Measurements from ENCODE around the gene KANSL1. TPM values are rescaled to one million over a fixed set of nuclear protein-coding genes. Genes with fewer than 3 reads are reported as not detected.

The KANSL1 gene
- total RNA-seq, 1 experiment from 2014 or later = 72.7 TPM

DNA sequence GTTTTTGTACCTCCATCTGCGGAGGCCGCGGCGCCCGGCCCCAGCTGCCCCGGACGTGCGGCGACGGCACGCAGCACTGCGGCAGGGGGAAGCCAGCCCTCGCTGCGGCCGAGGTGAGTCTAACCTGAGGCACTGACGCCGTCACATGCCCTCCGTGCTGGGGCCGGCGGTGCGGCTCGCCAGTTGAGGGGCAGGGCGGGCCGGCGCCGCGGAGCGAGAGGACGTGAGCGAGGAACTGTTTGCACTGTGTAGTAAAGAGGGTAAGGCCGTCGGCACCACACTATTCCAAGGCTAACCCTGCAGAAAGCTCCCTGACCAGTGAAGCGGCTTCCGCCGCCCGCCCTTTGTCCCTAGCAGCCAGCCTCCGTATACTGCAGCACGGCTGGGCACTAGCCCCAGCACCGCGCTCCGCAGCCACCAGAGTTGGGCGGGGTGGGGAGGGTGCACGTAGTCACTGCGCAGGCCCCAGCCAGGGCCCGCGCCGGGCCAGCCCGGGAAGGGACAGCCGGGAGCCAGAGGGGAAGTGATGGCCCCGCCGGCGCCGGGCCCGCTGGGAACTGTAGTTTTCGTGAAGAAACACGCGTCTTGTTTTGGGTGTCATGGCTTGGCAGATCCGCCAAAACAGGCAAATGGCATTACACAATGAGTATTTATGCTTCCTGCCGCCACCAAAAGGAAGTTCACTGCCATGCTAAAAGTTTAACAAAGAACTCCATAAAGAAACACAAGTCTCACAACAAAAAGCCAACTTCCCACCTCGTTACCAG lies 580 bp upstream of the KANSL1 start (continued):
- TF ChIP-seq, protein P1, sequence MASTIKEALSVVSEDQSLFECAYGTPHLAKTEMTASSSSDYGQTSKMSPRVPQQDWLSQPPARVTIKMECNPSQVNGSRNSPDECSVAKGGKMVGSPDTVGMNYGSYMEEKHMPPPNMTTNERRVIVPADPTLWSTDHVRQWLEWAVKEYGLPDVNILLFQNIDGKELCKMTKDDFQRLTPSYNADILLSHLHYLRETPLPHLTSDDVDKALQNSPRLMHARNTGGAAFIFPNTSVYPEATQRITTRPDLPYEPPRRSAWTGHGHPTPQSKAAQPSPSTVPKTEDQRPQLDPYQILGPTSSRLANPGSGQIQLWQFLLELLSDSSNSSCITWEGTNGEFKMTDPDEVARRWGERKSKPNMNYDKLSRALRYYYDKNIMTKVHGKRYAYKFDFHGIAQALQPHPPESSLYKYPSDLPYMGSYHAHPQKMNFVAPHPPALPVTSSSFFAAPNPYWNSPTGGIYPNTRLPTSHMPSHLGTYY (CRISPR knock-in tag; IDR thresholded peaks at IDR 0.05) = no peak
- TF ChIP-seq, protein P2, sequence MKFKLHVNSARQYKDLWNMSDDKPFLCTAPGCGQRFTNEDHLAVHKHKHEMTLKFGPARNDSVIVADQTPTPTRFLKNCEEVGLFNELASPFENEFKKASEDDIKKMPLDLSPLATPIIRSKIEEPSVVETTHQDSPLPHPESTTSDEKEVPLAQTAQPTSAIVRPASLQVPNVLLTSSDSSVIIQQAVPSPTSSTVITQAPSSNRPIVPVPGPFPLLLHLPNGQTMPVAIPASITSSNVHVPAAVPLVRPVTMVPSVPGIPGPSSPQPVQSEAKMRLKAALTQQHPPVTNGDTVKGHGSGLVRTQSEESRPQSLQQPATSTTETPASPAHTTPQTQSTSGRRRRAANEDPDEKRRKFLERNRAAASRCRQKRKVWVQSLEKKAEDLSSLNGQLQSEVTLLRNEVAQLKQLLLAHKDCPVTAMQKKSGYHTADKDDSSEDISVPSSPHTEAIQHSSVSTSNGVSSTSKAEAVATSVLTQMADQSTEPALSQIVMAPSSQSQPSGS (CRISPR knock-in tag; IDR thresholded peaks at IDR 0.05; ENCODE audit: borderline replicate concordance, low read depth) = no peak
- TF ChIP-seq ZNF416 (CRISPR knock-in tag; IDR thresholded peaks at IDR 0.05) (no peak), CREM (CRISPR knock-in tag; IDR thresholded peaks at IDR 0.05) (no peak), SP1 (CRISPR knock-in tag; conservative IDR thresholded peaks at IDR 0.05) (peak; percentile 57), ZNF396 (CRISPR knock-in tag; IDR thresholded peaks at IDR 0.05; ENCODE audit: borderline replicate concordance) (no peak), FOXP1 (CRISPR knock-in tag; IDR thresholded peaks at IDR 0.05; ENCODE audit: borderline replicate concordance) (peak; percentile 52; the same call in 1 of the 2 replicates), GRHL2 (CRISPR knock-in tag; IDR thresholded peaks at IDR 0.05; ENCODE audit: insufficient replicate concordance, severe bottlenecking) (no peak), ZNF232 (CRISPR knock-in tag; IDR thresholded peaks at IDR 0.05) (no peak), EMX1 (CRISPR knock-in tag; IDR thresholded peaks at IDR 0.05) (no peak), ETV6 (CRISPR knock-in tag; IDR thresholded peaks at IDR 0.05) (0 out of 2 replicates have a peak, but pooled peaks have one; percentile 37)
- TF ChIP-seq, protein P3, sequence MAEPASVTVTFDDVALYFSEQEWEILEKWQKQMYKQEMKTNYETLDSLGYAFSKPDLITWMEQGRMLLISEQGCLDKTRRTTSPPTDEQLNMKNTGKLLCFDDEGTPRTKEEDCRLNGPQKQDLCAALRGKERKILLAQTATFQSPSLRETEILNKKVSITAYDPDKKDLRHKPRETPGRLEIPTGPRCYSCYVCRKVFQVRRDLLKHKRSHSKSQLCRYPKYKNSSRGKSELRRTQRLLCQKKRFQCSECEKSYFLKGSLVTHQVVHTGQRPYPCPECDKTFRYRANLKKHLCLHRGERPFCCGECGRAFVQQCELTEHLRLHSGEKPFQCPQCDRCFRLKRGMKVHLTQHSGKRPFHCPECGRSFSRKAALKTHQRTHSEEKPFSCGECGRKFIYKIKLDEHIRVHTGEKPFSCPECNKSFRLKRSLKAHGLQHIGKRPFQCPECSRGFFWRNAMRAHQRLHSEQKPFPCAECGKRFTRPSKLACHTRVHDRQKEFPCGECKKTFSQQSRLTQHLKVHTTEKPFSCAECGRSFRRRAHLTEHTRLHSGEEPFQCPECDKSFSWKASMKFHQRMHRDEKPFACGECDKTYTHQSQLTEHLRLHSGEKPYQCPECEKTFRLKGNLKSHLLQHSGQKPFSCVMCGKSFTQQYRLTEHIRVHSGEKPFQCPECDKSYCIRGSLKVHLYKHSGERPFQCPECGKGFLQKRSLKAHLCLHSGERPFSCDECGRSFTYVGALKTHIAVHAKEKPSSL (CRISPR knock-in tag; conservative IDR thresholded peaks at IDR 0.05) = no peak
- TF ChIP-seq, protein P4, sequence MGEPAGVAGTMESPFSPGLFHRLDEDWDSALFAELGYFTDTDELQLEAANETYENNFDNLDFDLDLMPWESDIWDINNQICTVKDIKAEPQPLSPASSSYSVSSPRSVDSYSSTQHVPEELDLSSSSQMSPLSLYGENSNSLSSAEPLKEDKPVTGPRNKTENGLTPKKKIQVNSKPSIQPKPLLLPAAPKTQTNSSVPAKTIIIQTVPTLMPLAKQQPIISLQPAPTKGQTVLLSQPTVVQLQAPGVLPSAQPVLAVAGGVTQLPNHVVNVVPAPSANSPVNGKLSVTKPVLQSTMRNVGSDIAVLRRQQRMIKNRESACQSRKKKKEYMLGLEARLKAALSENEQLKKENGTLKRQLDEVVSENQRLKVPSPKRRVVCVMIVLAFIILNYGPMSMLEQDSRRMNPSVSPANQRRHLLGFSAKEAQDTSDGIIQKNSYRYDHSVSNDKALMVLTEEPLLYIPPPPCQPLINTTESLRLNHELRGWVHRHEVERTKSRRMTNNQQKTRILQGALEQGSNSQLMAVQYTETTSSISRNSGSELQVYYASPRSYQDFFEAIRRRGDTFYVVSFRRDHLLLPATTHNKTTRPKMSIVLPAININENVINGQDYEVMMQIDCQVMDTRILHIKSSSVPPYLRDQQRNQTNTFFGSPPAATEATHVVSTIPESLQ (CRISPR knock-in tag; IDR thresholded peaks at IDR 0.05) = no peak

DNA sequence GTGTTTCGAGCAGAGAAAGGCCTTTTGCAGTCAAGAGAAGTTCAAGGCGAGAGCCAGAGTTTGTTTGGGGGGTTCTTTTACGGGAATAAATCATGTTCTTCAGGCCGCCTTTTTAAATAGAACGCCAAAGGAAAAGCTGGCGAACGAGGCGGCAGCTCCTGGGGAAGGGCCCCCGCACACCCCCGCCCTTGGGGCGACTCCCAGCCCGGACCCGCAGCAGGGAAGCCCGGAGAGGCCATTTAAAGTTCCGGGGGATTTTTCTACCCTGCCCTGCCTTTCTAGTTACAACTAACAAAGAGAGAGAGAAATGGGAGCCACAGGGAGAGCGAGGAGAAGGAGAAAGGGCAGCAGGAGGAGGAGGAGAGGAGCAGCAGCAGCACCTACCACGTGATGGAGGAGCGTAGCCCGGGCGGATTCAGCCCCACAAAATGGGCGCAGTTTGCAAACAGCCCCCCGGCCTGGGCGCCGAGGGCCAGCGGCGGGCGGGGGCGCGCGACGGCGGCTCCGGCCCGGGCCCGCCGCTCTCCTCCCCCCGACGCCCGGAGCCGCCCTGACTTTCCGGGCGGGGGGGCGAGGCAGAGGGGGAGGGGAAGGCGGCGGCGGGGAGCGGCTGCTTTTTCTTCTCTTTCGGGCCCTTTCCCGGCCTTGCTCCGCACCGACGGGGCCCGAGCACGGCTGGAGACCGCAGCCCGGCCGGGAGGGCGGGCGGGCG lies 634 bp downstream of the KANSL1 start:
- ChIA-PET POLR2A (interaction anchor here (0.6 to 1.4 kb wide), 6 partner anchors 11 to 1549 kb away, joined by 3 to 9 read pairs (median 4); no protein-coding TSS in a partner anchor), CTCF (interaction anchor here (0.5 to 1.5 kb wide), 41 partner anchors 8 to 243 kb away, joined by 3 to 19 read pairs (median 4); no protein-coding TSS in a partner anchor)
- ATAC-seq = peak; percentile 4
- peak; percentile 61 for DNase-seq (ENCODE audit: low spot score)
- Mint-ChIP-seq H3K27ac (peak overlapping the region; percentile 92), H3K4me1 (peaks cover 41% of the 10 kb centered on the region), H3K4me3 (peak overlapping the region; percentile 80), H3K27me3 (ENCODE audit: low read depth) (0 out of 2 replicates have a peak, but pooled peaks cover 2% of the 10 kb centered on the region), H3K36me3 (peaks cover 8% of the 10 kb centered on the region), H3K9me3 (peaks cover 2% of the 10 kb centered on the region)
- TF ChIP-seq SMAD3 (CRISPR knock-in tag; IDR thresholded peaks at IDR 0.05; ENCODE audit: borderline replicate concordance) (no peak), ZNF219 (CRISPR knock-in tag; IDR thresholded peaks at IDR 0.05; ENCODE audit: borderline replicate concordance) (no peak), FOXJ3 (CRISPR knock-in tag; IDR thresholded peaks at IDR 0.05; ENCODE audit: borderline replicate concordance) (no peak), TEAD1 (CRISPR knock-in tag; IDR thresholded peaks at IDR 0.05) (no peak), NR1H2 (CRISPR knock-in tag; IDR thresholded peaks at IDR 0.05) (no peak), HMGA2 (CRISPR knock-in tag; IDR thresholded peaks at IDR 0.05) (no peak)
- TF ChIP-seq, protein P5, sequence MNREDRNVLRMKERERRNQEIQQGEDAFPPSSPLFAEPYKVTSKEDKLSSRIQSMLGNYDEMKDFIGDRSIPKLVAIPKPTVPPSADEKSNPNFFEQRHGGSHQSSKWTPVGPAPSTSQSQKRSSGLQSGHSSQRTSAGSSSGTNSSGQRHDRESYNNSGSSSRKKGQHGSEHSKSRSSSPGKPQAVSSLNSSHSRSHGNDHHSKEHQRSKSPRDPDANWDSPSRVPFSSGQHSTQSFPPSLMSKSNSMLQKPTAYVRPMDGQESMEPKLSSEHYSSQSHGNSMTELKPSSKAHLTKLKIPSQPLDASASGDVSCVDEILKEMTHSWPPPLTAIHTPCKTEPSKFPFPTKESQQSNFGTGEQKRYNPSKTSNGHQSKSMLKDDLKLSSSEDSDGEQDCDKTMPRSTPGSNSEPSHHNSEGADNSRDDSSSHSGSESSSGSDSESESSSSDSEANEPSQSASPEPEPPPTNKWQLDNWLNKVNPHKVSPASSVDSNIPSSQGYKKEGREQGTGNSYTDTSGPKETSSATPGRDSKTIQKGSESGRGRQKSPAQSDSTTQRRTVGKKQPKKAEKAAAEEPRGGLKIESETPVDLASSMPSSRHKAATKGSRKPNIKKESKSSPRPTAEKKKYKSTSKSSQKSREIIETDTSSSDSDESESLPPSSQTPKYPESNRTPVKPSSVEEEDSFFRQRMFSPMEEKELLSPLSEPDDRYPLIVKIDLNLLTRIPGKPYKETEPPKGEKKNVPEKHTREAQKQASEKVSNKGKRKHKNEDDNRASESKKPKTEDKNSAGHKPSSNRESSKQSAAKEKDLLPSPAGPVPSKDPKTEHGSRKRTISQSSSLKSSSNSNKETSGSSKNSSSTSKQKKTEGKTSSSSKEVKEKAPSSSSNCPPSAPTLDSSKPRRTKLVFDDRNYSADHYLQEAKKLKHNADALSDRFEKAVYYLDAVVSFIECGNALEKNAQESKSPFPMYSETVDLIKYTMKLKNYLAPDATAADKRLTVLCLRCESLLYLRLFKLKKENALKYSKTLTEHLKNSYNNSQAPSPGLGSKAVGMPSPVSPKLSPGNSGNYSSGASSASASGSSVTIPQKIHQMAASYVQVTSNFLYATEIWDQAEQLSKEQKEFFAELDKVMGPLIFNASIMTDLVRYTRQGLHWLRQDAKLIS (CRISPR knock-in tag; IDR thresholded peaks at IDR 0.05; ENCODE audit: borderline replicate concordance) = no peak
- TF ChIP-seq, protein P6, sequence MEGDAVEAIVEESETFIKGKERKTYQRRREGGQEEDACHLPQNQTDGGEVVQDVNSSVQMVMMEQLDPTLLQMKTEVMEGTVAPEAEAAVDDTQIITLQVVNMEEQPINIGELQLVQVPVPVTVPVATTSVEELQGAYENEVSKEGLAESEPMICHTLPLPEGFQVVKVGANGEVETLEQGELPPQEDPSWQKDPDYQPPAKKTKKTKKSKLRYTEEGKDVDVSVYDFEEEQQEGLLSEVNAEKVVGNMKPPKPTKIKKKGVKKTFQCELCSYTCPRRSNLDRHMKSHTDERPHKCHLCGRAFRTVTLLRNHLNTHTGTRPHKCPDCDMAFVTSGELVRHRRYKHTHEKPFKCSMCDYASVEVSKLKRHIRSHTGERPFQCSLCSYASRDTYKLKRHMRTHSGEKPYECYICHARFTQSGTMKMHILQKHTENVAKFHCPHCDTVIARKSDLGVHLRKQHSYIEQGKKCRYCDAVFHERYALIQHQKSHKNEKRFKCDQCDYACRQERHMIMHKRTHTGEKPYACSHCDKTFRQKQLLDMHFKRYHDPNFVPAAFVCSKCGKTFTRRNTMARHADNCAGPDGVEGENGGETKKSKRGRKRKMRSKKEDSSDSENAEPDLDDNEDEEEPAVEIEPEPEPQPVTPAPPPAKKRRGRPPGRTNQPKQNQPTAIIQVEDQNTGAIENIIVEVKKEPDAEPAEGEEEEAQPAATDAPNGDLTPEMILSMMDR (IDR thresholded peaks at IDR 0.05) = no peak

Measured in WTC11 (cell line).